ENCODE data around the gene RXFP1.

RXFP1 gene

DNA sequence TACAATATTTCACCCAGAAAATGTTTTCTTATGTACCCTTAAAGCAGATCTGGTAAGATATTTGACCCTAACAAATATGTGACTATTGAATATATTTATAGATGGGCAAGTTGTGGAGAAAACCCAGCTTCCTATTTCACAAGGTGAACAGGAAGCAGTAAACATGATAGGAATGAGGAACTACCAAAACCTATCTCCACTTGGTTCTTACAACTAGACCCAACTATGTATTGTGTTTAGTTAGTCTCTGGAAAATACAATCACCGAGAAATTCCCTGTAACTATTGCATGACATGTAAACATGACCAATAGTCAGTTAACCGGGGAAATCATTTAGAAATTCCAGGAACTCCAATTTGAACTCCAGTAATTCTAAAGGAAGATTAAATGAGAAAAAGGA lies 8.4 kb upstream of the RXFP1 start:
- TF ChIP-seq, protein P1, sequence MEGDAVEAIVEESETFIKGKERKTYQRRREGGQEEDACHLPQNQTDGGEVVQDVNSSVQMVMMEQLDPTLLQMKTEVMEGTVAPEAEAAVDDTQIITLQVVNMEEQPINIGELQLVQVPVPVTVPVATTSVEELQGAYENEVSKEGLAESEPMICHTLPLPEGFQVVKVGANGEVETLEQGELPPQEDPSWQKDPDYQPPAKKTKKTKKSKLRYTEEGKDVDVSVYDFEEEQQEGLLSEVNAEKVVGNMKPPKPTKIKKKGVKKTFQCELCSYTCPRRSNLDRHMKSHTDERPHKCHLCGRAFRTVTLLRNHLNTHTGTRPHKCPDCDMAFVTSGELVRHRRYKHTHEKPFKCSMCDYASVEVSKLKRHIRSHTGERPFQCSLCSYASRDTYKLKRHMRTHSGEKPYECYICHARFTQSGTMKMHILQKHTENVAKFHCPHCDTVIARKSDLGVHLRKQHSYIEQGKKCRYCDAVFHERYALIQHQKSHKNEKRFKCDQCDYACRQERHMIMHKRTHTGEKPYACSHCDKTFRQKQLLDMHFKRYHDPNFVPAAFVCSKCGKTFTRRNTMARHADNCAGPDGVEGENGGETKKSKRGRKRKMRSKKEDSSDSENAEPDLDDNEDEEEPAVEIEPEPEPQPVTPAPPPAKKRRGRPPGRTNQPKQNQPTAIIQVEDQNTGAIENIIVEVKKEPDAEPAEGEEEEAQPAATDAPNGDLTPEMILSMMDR (conservative IDR thresholded peaks at IDR 0.05): no peak
- TF ChIP-seq ZFX (IDR thresholded peaks at IDR 0.05): no peak

DNA sequence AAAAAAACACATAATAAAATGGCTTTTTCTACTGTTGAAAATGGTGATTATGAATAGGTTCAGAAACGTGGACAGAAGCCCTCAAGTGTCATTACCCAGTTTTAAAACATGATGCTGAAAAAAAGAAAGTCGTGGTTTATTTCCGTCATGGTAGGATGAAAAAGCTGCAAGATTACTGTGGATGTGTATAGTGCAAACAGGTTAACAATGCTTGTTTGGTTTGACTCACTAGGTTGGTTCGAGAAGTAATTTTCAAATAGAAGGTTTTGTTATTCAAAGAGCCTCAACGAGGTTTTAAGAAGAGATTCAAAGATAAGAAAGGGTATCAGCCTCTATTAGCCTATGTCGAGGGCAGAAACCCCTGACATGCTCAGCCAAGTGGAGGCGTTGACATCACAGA lies 2.5 kb upstream of the RXFP1 start:
- no peak overlapping the region for H3K27ac ChIP-seq
- TF ChIP-seq, protein P1 (conservative IDR thresholded peaks at IDR 0.05): no peak
- TF ChIP-seq ZFX (IDR thresholded peaks at IDR 0.05): no peak

More for the DNA sequence above, 8.4 kb upstream of the RXFP1 start:
- no peak overlapping the region for H3K27ac ChIP-seq

DNA sequence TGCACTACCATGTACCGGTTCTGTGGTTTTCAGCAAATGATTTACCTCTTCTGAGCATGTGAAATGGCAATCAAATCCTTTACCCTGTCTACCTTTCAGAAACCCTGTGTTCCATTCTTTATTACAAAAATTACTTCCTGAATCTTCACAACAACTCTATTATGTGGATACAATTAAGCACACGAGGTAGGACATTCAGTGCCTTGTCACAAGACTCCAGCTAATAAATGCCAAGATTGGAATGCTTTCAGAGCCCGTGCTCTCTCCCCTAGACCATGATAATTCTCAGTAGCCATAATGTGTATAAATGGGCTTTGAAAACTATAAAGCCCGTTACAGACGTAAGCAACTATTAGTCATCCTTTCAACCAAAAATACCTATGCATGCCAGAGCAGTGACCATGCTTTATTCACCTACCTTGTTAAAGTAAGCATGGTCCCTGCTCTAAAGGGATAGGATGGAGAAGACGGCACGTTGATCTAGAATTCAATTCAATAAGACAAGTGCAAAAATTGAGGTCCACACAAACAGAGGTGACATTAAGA lies 2.4 kb downstream of the RXFP1 start:
- TF ChIP-seq, protein P1 (conservative IDR thresholded peaks at IDR 0.05): no peak
- TF ChIP-seq ZFX (IDR thresholded peaks at IDR 0.05): no peak

DNA sequence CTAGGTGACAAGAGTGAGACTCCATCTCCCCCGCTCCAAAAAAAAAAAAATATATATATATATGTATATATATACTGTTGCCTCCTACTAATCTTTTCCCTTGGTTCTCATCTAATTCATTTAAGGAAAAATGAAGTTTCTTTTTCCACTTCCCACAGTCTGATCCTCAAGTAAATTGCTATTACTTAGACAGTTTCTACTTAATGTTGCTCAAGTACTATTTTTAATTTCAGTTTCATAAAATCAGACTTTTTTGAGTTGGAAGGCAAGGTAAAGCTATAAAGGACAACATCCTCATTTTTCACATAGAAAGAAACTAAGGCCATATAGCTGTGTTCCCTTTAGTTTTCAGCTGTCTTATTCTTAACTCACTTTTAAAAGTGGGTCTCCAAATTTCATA lies 5.8 kb downstream of the RXFP1 start:
- TF ChIP-seq, protein P1 (conservative IDR thresholded peaks at IDR 0.05): no peak
- no peak for TF ChIP-seq ZFX (IDR thresholded peaks at IDR 0.05)
- H3K27ac ChIP-seq: no peak overlapping the region

More for the DNA sequence above, 2.4 kb downstream of the RXFP1 start:
- no peak overlapping the region for H3K27ac ChIP-seq

DNA sequence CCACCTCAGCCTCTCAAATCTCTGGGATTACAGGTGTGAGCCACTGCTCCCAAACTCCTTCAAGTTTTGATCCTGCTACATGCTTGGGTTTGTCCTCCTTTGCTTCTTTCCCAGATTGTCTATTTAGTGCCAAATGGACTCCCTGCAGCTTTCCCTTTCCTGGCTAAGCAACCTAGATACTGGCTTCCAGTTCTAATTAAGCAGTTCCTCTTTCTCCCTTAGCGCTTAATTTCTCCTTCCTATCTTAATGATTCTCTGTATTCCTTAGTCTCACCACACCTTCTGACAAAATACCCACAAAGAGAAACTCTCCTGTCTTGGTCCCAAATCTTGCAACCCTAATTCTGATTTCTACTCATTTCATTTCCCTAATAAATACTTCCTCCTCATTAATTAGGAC lies 7.8 kb downstream of the RXFP1 start:
- TF ChIP-seq, protein P1 (conservative IDR thresholded peaks at IDR 0.05): no peak
- no peak for TF ChIP-seq ZFX (IDR thresholded peaks at IDR 0.05)
- no peak overlapping the region for H3K27ac ChIP-seq

DNA sequence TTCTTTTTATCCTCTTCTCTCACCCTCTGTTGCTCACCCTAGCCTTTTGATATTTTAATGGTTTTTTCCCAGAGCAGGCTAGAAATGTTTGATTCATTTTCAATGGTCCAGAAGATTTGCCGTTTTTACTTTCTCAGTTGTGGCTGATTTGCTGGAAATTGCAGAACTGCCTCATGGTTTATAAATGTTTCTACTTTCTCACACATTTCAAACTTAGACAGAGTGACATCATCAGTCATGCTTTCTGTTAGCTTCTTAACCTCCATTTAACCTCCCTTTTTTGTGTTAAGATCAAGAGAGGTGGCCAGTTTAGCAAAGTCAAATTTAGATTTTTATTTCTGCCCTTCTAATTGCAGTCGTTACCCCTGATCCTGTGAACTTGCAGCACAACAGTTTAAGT lies 8.7 kb downstream of the RXFP1 start:
- H3K27ac ChIP-seq: no peak overlapping the region
- TF ChIP-seq, protein P1 (conservative IDR thresholded peaks at IDR 0.05): no peak
- TF ChIP-seq ZFX (IDR thresholded peaks at IDR 0.05): no peak

DNA sequence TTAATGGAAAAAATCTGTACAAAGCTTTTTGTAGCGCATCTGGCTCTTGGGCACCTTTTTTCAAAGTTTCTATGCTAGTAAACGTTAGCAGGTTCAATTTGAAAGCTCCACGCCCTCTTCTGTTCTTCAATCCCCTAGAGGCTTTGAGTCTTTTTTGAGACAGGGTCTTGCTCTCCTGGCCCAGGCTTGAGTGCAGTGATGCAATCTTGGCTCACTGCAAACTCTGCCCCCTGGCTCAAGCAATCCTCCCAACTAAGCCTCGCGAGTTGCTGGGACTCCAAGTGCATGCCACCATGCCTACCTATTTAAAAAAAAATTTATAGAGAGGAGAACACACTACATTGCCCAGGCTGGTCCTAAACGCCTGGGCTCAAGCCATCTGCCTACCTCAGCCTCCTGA lies 9.2 kb downstream of the RXFP1 start:
- TF ChIP-seq ZFX (IDR thresholded peaks at IDR 0.05): no peak
- TF ChIP-seq, protein P1 (conservative IDR thresholded peaks at IDR 0.05): no peak
- H3K27ac ChIP-seq: no peak overlapping the region

All from C4-2B (cell line).